ENCODE data around the gene MUTYH. TPM values are rescaled to one million over a fixed set of nuclear protein-coding genes. Genes with fewer than 3 reads are reported as not detected.

The MUTYH gene
- total RNA-seq, 1 experiment from 2014 or later: 65.7 TPM

- no peaks in the 10 kb centered on the region for H3K9me3 Mint-ChIP-seq
- no peaks in the 10 kb centered on the region for H3K27me3 Mint-ChIP-seq (ENCODE audit: low read depth)
- no peak for ATAC-seq
- 0 out of 2 replicates have a peak overlapping the region, but pooled peaks have one; percentile 8 for H3K27ac Mint-ChIP-seq
- H3K4me1 Mint-ChIP-seq: peaks cover 23% of the 10 kb centered on the region
- CTCF ChIA-PET: interaction anchor here (0.6 to 6.5 kb wide), 5 partner anchors 51 to 576 kb away, joined by 3 to 170 read pairs (median 4); partner anchors contain the start of gene TESK2
- H3K36me3 Mint-ChIP-seq: no peaks in the 10 kb centered on the region
- no peak for TF ChIP-seq AFF4 (CRISPR knock-in tag; IDR thresholded peaks at IDR 0.05; ENCODE audit: borderline replicate concordance)
- TF ChIP-seq ZNF263 (CRISPR knock-in tag; IDR thresholded peaks at IDR 0.05; ENCODE audit: low read depth): no peak
- no peak for DNase-seq (ENCODE audit: low spot score)
- H3K4me3 Mint-ChIP-seq: no peak overlapping the region
- POLR2A ChIA-PET: interaction anchor here (2.0 kb wide), 1 partner anchor 16 kb away, joined by 9 read pairs; the partner anchor contains the start of genes MUTYH and TOE1
Observed at GRCh38 chr1:45356186-45356585, 15.9 kb upstream of the MUTYH start.

- TF ChIP-seq ZNF423 (CRISPR knock-in tag; IDR thresholded peaks at IDR 0.05): no peak
- ChIA-PET CTCF (interaction anchor here (0.6 to 6.5 kb wide), 5 partner anchors 12 to 575 kb away, joined by 3 to 170 read pairs (median 4); partner anchors contain the start of gene TESK2), POLR2A (no interaction called here)
- H3K27me3 Mint-ChIP-seq (ENCODE audit: low read depth): no peaks in the 10 kb centered on the region
- H3K4me3 Mint-ChIP-seq: no peak overlapping the region
- H3K4me1 Mint-ChIP-seq: peaks cover 18% of the 10 kb centered on the region
- H3K9me3 Mint-ChIP-seq: no peaks in the 10 kb centered on the region
- DNase-seq (ENCODE audit: low spot score): no peak
- H3K36me3 Mint-ChIP-seq: no peaks in the 10 kb centered on the region
- no peak for ATAC-seq
- H3K27ac Mint-ChIP-seq: no peak overlapping the region
Observed at GRCh38 chr1:45355683-45356082, 15.4 kb upstream of the MUTYH start.

- ChIA-PET CTCF (interaction anchor here (1.1 kb wide), 1 partner anchor 11 kb away, joined by 4 read pairs; no protein-coding TSS in a partner anchor), POLR2A (no interaction called here)
- ATAC-seq: no peak
- Mint-ChIP-seq H3K4me1 (peaks cover 10% of the 10 kb centered on the region), H3K27ac (no peak overlapping the region), H3K4me3 (no peak overlapping the region), H3K9me3 (no peaks in the 10 kb centered on the region), H3K36me3 (no peaks in the 10 kb centered on the region), H3K27me3 (ENCODE audit: low read depth) (no peaks in the 10 kb centered on the region)
- TF ChIP-seq ATF3 (CRISPR knock-in tag; conservative IDR thresholded peaks at IDR 0.05): no peak
- no peak for TF ChIP-seq STAT6 (CRISPR knock-in tag; conservative IDR thresholded peaks at IDR 0.05; ENCODE audit: low read depth)
- TF ChIP-seq RELA (CRISPR knock-in tag; IDR thresholded peaks at IDR 0.05; ENCODE audit: borderline replicate concordance): no peak
- TF ChIP-seq NR2C2 (CRISPR knock-in tag; IDR thresholded peaks at IDR 0.05): no peak
- no peak for TF ChIP-seq AFF4 (CRISPR knock-in tag; IDR thresholded peaks at IDR 0.05; ENCODE audit: borderline replicate concordance)
- no peak for TF ChIP-seq CREM (CRISPR knock-in tag; IDR thresholded peaks at IDR 0.05)
- no peak for TF ChIP-seq EMX1 (CRISPR knock-in tag; IDR thresholded peaks at IDR 0.05)
- TF ChIP-seq ZNF396 (CRISPR knock-in tag; IDR thresholded peaks at IDR 0.05; ENCODE audit: borderline replicate concordance): no peak
- TF ChIP-seq PRRX2 (CRISPR knock-in tag; IDR thresholded peaks at IDR 0.05): no peak
- TF ChIP-seq MAX (CRISPR knock-in tag; IDR thresholded peaks at IDR 0.05): no peak
- no peak for TF ChIP-seq FOXK1 (CRISPR knock-in tag; IDR thresholded peaks at IDR 0.05)
- no peak for TF ChIP-seq CBFB (CRISPR knock-in tag; IDR thresholded peaks at IDR 0.05; ENCODE audit: low read depth)
- no peak for DNase-seq (ENCODE audit: low spot score)
Observed at GRCh38 chr1:45354838-45355237, 14.6 kb upstream of the MUTYH start.

Measured in WTC11 (cell line).